GM12874 (cell line): ENCODE data around the gene NCAM2.

Experiments
- CTCF ChIP-seq: IDR thresholded peaks from 2 replicates; pipeline ENCODE4 v1.5.1; 2011; ENCODE audit warnings: low read depth, mild to moderate bottlenecking, control low read depth, low read length, moderate library complexity; ENCODE audit not compliant: insufficient read depth

NCAM2 gene

DNA sequence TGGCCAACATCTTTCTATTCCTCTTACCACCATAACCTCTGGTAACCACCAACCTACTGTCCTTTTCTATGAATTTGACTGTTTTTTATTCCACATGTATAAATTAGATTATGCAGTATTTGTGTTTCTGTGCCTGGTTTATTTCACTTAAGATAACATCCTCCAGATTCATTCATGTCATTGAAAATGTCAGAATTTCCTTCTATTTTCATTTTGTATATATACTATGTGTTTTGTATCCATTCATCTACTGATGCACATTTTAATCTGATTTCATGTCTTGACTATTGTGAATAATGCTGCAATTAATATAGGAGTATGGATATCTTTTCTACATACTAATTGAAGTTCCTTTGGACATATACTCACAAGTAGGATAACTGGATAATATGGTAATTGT, 403.2 kb downstream of the NCAM2 start:
- no peak for TF ChIP-seq CTCF

- no peak for TF ChIP-seq CTCF
Observed at GRCh38 chr21:21406921-21407320, 408.7 kb downstream of the NCAM2 start.

GRCh38 chr21:21412096-21412495, 413.9 kb downstream of the NCAM2 start:
- TF ChIP-seq CTCF: no peak

DNA sequence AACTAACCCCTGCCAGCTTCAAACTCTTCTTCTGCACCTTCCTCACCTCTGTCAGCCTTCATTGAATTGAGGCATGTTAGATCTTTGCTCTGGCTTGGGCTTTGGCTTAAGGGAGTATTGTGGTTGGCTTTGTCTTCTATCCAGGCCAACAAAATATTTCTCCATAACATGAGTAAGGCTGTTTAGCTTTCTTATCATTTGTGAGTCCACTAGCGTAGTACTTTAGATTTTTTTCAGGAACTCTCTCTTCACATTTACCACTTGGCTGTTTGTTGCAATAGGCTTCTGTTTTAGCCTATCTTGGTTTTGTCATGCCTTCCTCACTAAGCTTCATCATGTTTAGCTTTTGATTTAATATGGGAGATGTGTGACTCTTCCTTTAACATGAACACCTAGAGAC, 417.5 kb downstream of the NCAM2 start:
- TF ChIP-seq CTCF: no peak

DNA sequence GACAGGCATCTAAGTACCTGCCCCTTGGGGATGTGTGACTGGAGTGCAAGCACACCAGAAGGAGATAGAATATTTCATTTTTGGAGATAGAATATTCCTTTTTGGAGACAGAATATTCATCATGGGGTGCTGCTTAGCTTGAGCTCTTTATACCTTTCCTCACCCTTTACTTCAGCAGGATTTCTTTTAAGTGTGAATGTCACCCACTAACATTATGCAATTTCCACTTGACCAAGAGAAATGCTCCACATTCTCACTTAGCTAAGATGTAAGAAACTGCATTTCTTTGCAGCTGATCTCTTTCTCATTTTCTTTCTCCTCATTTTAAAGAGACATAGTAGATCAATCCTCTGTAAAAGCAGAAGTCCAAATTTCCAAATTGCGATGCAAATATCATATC, 436.7 kb downstream of the NCAM2 start:
- no peak for TF ChIP-seq CTCF

GRCh38 chr21:21436012-21436534, 437.9 kb downstream of the NCAM2 start:
- TF ChIP-seq CTCF: no peak

- TF ChIP-seq CTCF: no peak
Observed at GRCh38 chr21:21439761-21440160, 441.6 kb downstream of the NCAM2 start.
